ENCODE results near the gene METRNL.

The METRNL gene

DNA sequence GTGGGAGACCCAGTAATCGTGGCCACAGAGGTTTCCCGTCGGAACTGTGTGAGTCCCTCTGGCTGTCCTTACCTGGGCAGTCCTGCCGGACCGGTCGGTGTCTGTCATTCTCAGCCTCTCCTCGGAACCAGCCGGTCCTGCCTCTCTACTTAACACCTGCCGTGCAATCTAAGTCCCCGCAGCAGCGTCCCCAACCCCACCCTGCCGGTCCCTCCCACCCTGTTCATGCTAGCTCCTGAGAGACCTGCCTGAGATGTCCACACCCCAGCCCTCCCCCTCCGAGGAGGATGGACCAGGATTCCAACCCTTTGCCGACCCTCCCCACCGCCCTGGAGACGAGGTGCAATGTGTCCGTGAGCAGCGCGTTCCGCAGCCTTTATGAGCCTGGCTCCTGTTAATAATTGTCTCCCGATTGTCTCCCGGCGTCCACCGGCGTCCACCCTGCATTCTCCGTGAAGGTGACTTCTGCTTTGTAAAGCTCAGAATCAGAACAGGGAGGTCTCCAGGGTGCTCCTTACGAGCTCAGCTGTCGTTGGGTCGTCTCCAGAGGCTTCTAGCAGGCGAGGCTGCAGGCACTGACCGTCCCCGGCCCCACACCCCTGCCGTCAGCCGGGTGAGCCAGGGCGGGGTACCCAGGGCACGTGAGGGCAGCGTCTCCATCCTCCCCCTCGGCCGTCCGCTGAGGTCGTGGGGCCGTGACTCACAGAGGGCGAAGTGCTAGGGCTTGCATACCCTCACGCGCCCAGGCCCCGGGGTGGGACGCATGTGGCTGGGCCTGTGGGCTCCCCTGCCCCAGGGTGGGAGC, 10.1 kb downstream of the METRNL start:
- no peaks in the 10 kb centered on the region for H3K9me3 ChIP-seq (ENCODE audit: insufficient read depth, low read length, severe bottlenecking)
- H3K27ac ChIP-seq (ENCODE audit: low read length) = no peak overlapping the region
- H2AFZ ChIP-seq (ENCODE audit: low read depth, low read length) = no peak overlapping the region
- TF ChIP-seq, protein P1, sequence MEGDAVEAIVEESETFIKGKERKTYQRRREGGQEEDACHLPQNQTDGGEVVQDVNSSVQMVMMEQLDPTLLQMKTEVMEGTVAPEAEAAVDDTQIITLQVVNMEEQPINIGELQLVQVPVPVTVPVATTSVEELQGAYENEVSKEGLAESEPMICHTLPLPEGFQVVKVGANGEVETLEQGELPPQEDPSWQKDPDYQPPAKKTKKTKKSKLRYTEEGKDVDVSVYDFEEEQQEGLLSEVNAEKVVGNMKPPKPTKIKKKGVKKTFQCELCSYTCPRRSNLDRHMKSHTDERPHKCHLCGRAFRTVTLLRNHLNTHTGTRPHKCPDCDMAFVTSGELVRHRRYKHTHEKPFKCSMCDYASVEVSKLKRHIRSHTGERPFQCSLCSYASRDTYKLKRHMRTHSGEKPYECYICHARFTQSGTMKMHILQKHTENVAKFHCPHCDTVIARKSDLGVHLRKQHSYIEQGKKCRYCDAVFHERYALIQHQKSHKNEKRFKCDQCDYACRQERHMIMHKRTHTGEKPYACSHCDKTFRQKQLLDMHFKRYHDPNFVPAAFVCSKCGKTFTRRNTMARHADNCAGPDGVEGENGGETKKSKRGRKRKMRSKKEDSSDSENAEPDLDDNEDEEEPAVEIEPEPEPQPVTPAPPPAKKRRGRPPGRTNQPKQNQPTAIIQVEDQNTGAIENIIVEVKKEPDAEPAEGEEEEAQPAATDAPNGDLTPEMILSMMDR (IDR thresholded peaks at IDR 0.05; ENCODE audit: borderline replicate concordance, extremely low read depth, low read length, poor library complexity, severe bottlenecking) = no peak
- TF ChIP-seq EZH2 (IDR thresholded peaks at IDR 0.05; ENCODE audit: borderline replicate concordance, low read depth, low read length, severe bottlenecking) = no peak
- ATAC-seq (ENCODE audit: insufficient read depth, low read depth) (no peak), DNase-seq (no peak)
- no peaks in the 10 kb centered on the region for H3K4me1 ChIP-seq (ENCODE audit: insufficient read depth, low read length)
- no peaks in the 10 kb centered on the region for H3K27me3 ChIP-seq (ENCODE audit: insufficient read depth, low read length, poor library complexity)
- H4K20me1 ChIP-seq (ENCODE audit: insufficient read depth, low read length) = no peaks in the 10 kb centered on the region
- no peak overlapping the region for H3K4me3 ChIP-seq (ENCODE audit: low read depth in 1 of 2, low read length in 2 of 2)
- no peak overlapping the region for H3K9ac ChIP-seq (ENCODE audit: low read depth, low read length)
- H3K79me2 ChIP-seq (ENCODE audit: insufficient read depth, low read length) = no peaks in the 10 kb centered on the region
- no peak overlapping the region for H3K4me2 ChIP-seq (ENCODE audit: insufficient read depth, low read length)
- H3K36me3 ChIP-seq (ENCODE audit: insufficient read depth, low read length) = no peaks in the 10 kb centered on the region

- no peak overlapping the region for H3K9ac ChIP-seq (ENCODE audit: low read depth, low read length)
- H3K36me3 ChIP-seq (ENCODE audit: insufficient read depth, low read length) = no peaks in the 10 kb centered on the region
- H2AFZ ChIP-seq (ENCODE audit: low read depth, low read length) = no peak overlapping the region
- H3K4me1 ChIP-seq (ENCODE audit: insufficient read depth, low read length) = no peaks in the 10 kb centered on the region
- no peak for DNase-seq
- H3K4me2 ChIP-seq (ENCODE audit: insufficient read depth, low read length) = no peak overlapping the region
- no peak for ATAC-seq (ENCODE audit: insufficient read depth, low read depth)
- H3K4me3 ChIP-seq (ENCODE audit: low read depth in 1 of 2, low read length in 2 of 2) = no peak overlapping the region
- TF ChIP-seq, protein P1 (IDR thresholded peaks at IDR 0.05; ENCODE audit: borderline replicate concordance, extremely low read depth, low read length, poor library complexity, severe bottlenecking) = no peak
- no peak for TF ChIP-seq EZH2 (IDR thresholded peaks at IDR 0.05; ENCODE audit: borderline replicate concordance, low read depth, low read length, severe bottlenecking)
- no peaks in the 10 kb centered on the region for H3K79me2 ChIP-seq (ENCODE audit: insufficient read depth, low read length)
- H3K27ac ChIP-seq (ENCODE audit: low read length) = no peak overlapping the region
- H4K20me1 ChIP-seq (ENCODE audit: insufficient read depth, low read length) = 0 out of 2 replicates have a peak, but pooled peaks cover under 1% of the 10 kb centered on the region
- no peaks in the 10 kb centered on the region for H3K27me3 ChIP-seq (ENCODE audit: insufficient read depth, low read length, poor library complexity)
- H3K9me3 ChIP-seq (ENCODE audit: insufficient read depth, low read length, severe bottlenecking) = no peaks in the 10 kb centered on the region
Measured at GRCh38 chr17:83090444-83091256, 11.2 kb downstream of the METRNL start.

- H4K20me1 ChIP-seq (ENCODE audit: insufficient read depth, low read length) = peaks cover 8% of the 10 kb centered on the region
- no peak for ATAC-seq (ENCODE audit: insufficient read depth, low read depth)
- H3K79me2 ChIP-seq (ENCODE audit: insufficient read depth, low read length) = no peaks in the 10 kb centered on the region
- no peaks in the 10 kb centered on the region for H3K27me3 ChIP-seq (ENCODE audit: insufficient read depth, low read length, poor library complexity)
- no peak overlapping the region for H3K9ac ChIP-seq (ENCODE audit: low read depth, low read length)
- DNase-seq = no peak
- H3K36me3 ChIP-seq (ENCODE audit: insufficient read depth, low read length) = no peaks in the 10 kb centered on the region
- H3K27ac ChIP-seq (ENCODE audit: low read length) = no peak overlapping the region
- no peak overlapping the region for H3K4me2 ChIP-seq (ENCODE audit: insufficient read depth, low read length)
- TF ChIP-seq EZH2 (IDR thresholded peaks at IDR 0.05; ENCODE audit: borderline replicate concordance, low read depth, low read length, severe bottlenecking) = no peak
- TF ChIP-seq, protein P1 (IDR thresholded peaks at IDR 0.05; ENCODE audit: borderline replicate concordance, extremely low read depth, low read length, poor library complexity, severe bottlenecking) = no peak
- no peak overlapping the region for H3K4me3 ChIP-seq (ENCODE audit: low read depth in 1 of 2, low read length in 2 of 2)
- H3K4me1 ChIP-seq (ENCODE audit: insufficient read depth, low read length) = no peaks in the 10 kb centered on the region
- no peak overlapping the region for H2AFZ ChIP-seq (ENCODE audit: low read depth, low read length)
- no peaks in the 10 kb centered on the region for H3K9me3 ChIP-seq (ENCODE audit: insufficient read depth, low read length, severe bottlenecking)
Measured at GRCh38 chr17:83091257-83092141, 12.1 kb downstream of the METRNL start.

Measured in DND-41 (cell line).